NCI-H1105 treated with DMSO at 0.1 percent for 48 hours (cell line): Measurements from ENCODE around the gene RTN4RL1.

Source experiments
- DNase-seq: peaks from one replicate; lab custom pipeline; 2025; lab: John Stamatoyannopoulos, UW

RTN4RL1 gene

DNA sequence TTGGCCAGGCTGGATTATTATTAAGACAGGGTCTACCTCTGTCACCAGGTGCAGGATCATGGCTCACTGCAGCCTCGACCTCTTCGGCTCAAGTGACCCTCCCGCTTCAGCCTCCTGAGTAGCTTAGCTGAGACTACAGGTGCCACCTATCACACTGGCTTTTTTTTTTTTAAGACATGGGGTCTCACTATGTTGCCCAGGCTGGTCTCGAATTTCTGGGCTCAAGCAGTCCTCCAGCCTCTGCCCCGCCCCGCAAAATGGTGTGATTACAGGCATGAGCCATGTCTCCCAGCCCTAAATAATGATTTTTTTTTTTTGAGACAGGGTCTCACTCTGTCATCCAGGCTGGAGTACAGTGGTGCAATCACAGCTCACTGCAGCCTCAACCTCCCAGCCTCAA lies 22.5 kb upstream of the RTN4RL1 start:
- DNase-seq: no peak

DNA sequence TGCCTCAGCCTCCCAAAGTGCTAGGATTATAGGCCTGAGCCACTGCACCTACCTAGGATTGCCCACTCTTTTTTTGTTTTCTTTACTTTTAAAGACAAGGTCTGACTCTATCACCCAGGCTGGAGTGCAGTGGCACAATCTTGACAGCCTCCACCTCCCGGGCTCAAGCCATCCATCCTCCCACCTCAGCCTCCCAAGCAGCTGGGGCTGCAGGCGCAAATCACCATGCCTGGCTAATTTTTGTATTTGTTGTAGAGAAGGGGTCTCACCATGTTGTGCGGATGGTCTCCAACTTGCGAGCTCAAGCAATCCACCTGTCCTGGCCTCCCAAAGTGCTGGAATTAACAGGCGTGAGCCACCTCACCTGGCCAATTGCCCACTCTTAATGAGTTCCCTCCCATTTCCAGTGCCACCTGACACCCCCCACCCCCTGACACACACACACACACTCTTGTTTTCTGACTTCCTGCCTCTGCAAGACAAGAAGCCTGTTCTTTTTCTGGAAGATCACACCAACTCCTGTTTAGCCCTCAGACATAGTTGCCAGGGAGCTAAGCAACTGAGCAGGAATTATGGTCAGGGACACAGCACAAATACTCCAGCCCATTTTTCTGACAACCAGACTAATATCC lies 19.2 kb upstream of the RTN4RL1 start:
- no peak for DNase-seq

- no peak for DNase-seq
Measured at GRCh38 chr17:2043785-2044184, 18.7 kb upstream of the RTN4RL1 start.

- no peak for DNase-seq
Measured at GRCh38 chr17:2042933-2043332, 17.8 kb upstream of the RTN4RL1 start.

- DNase-seq: peak; percentile 17
Measured at GRCh38 chr17:2042390-2042847, 17.3 kb upstream of the RTN4RL1 start.

DNA sequence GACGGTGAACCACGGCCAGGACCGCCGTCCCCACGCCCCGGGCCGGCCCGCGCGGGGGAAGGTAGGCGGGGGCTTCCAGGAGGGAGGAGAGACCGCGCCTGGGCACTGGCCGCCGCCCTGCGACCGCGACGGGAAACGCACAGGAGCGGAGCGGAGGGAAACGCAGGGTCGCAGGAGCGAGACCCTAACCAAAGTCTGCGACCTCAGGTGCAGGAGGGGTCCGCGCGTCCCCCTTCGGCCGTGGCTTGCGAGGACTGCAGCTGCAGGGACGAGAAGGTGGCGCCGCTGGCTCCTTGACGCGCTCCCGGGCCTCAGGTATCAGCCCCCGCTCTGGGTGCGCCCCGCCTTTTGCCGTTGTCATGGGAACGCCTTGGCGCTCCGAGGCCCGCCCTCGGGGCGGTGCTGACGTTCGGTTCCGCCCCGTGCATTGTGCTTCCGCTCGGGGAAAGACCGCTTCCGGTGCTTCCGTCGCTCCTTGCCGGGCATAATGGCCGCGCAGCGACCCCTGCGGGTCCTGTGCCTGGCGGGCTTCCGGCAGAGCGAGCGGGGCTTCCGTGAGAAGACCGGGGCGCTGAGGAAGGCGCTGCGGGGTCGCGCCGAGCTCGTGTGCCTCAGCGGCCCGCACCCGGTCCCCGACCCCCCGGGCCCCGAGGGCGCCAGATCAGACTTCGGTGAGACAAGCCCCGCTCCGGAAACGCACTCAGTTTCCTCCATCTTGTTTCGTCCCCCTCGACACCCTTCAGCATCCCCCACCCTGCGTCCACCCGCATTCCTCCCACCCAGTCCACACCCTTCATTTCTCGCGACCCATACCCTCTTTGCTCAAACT lies 16.6 kb upstream of the RTN4RL1 start, which contains the start of gene OVCA2:
Gene OVCA2, plus strand, starts transcription at position 462 of the 829 bp plus-strand sequence. Its CDS starts 26 bp downstream, at position 488.
- DNase-seq: peak; percentile 87

DNA sequence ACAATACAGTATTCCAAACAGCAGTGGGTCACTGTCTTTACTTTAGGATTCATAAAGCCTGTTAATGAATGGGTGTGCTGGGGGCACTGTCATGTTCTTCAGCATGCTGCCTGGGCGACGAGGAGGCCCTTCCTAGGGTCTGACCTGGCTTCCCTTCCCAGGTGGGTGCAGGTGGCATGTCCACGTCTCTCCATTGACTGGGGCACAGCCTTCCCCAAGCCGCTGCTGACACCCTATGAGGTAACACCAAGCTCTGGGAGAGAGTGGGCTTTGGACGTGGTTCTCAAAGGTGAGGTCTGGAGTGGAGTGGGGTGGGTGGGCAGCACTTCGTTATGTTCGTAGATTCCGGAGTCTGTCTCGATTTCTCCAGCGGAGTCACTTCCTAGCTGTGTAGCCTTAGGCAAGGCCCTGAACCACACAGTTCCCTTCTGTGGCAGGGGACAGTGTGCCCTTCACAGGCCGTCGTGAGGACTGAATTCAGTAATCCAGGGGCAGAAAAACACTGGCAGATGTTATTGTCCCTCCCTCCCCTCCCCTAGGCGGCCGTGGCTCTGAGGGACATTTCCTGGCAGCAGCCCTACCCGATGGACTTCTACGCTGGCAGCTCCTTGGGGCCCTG lies 15.9 kb upstream of the RTN4RL1 start:
- no peak for DNase-seq

DNA sequence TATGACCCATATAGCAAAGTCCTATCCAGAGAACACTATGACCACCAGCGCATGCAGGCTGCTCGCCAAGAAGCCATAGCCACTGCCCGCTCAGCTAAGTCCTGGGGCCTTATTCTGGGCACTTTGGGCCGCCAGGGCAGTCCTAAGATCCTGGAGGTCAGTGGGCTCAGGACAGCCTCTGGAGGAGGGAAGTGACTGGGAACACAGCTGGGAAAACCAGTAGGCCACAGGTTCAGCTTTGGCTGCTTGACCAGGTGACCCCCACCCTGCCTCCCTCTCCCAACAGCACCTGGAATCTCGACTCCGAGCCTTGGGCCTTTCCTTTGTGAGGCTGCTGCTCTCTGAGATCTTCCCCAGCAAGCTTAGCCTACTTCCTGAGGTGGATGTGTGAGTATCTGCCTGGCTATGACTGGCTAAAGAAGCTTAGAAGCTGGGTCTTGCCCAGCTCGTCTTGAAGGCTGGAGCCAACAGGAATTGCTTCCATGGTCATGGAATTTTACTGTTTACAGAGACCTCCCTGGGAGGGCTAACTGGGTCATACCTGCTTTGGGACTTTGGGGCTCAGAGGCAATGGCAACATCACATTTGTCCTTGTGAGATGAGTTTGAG lies 15.2 kb upstream of the RTN4RL1 start:
- DNase-seq: no peak

GRCh38 chr17:2037155-2037554 lies 12.0 kb upstream of the RTN4RL1 start:
- no peak for DNase-seq

GRCh38 chr17:2035541-2036488 lies 10.7 kb upstream of the RTN4RL1 start:
- no peak for DNase-seq

- DNase-seq: no peak
Measured at GRCh38 chr17:2034806-2035540, 9.8 kb upstream of the RTN4RL1 start.

DNA sequence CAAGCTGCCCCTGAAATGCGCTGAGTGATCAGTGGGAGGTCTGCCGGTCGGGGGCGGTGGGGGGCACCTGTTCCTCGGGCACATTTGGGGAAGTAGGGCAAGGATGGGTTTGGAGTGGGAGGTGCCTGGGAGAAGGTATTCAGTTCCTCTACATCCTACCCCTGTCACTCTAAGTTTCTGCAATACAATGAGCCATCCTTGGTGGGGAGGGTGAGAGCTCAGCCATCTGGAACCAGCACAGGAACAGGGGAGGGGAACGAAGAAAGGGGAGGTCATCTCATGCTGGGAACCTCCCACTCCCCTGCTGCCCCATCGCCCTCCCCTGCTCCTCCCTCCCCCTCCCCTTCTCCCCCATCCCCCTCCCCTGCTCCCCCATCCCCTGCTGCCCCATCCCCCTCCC lies 9.0 kb upstream of the RTN4RL1 start:
- no peak for DNase-seq

DNA sequence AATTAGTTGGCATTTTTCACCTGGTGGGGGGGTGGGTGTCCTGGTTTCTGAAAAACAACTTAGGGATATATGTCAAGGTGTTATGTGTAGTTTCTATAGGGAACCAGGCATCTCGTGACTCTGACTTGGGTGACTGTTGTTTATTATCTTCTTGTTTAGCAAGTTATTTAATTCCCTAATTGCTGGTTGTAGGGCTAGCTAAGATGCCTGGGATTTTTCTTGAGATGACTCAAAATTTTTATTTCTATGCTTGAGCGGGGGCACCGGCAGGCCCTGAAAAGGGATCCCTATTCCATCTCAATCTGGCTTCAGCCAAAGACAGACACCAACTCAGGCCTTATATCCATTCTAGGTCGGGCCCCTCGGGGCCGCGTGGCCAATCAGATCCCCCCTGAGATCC lies 8.0 kb upstream of the RTN4RL1 start:
- no peak for DNase-seq

DNA sequence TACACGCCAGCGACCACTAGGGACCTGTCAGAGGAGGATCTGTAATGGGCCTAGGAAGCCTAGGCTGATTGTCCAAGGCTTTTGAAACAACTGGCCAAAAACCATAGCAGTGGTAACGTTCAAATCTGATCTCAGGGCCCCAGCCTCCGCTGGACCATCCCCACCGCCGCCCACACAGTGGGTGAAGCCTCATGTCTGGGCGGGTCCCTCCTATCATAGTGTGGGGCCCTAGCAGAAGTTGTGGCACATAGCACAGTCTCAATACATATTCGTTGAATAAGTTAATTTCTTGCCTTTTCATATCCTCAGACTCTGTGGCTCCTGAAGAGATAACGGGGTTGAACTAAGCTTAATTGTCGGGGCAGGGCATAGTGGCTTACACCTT lies 5.6 kb upstream of the RTN4RL1 start:
- DNase-seq: no peak

DNA sequence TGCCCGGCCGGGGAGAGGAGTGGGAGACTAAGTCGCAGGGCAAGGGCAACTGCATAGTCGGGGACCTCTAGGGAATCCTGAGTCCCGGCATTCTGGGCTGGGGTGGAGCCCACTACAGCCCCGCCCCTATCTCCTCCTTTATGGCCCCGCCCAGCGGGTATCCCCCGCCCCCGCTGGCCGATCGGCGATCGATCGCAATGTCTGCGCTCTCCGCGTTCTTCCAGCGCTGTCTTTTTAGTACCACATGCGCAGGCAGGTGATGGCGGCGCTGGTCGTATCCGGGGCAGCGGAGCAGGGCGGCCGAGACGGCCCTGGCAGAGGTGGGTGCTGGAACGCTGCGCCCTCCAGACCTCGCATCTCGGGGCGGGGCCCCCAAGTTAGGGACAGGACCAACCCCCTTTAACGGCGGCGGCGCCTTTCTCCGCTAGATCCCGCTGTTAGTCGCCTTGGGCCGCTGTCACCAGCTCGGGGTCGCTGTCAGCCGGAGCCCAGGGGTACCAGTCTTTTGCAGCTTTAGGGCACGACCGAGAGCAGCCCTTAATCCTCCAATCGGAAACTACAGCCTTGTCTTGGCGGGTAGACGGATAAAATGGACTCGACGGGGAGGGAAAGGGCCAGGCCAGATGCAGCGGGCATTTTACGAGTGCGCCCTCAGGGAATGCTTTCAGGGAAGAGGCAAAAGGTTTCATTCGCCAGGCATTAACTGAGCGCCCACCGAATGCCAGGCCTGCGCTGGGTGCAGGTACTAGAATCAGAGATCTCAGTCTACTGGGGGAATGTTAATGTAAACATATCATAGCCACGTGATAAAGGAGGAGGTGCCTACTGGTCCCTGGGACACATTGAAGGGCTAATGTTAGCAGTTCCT lies 5.0 kb upstream of the RTN4RL1 start, which contains the start of gene DPH1:
Gene DPH1, plus strand, starts transcription at position 243 of the 868 bp plus-strand sequence. Its CDS starts 17 bp downstream, at position 260.
- DNase-seq: peak; percentile 64

DNA sequence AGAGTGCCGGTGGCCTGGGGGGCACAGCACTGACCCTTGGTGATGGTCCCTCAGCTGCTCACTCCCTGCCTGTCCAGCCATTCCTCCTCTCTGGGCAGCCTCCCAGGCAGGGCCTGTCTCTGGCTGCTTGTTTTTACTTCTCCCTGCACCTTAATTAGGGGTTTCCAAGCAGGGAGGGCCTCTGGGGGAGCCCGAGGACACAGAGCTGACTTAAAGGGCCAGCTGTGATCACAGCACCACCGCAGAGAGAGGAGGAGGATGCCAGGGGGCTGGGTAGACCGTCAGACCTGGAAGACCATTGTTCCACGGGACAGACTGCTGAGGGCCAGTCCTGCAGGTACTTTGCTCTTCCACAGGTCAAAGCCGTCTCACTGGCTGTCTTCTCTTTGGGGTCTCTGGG lies 3.6 kb upstream of the RTN4RL1 start:
- no peak for DNase-seq

GRCh38 chr17:2028234-2028614 lies 3.1 kb upstream of the RTN4RL1 start:
- DNase-seq: no peak

DNA sequence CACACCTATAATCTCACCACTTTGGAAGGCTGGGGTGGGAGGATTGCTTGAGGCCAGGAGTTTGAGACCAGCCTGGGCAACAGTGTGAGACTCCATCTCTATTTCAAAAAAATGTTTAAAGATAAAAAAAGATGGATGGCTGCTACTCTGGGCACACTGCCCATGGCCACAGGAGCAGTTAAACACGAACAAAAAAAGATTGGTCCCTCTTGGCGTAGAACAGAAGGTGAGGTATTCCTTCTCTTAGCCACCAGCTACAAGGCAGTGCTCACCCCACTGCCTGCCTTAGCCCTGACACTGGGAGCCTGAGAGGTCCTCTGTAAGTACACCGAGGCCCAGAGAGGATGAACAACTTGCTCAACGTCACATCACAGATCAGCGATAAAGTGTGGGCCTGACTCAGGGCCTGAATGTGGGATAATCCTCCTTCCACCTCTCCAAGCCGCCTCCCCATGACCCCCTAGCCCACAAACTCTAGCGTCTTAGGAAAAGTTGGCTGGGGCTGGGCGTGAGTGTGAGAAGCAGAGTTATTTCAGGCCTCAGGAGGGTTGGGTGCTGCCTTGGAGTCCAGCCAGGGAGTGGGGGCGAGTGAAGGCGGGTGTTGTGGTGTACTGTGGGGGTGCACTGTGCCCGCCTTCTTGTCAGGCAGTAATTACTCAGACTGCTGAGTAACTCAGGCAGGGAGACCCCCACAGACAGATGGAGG lies 2.5 kb upstream of the RTN4RL1 start:
- DNase-seq: no peak
